Hematopoietic multipotent progenitor cell treated with erythropoietin and hydrocortisone succinate and interleukin-3 and kit ligand, for 4 days (in vitro differentiated cells): ENCODE measurements around the gene PTPRZ1.

Experiments used
- DNase-seq: peaks from one replicate; pipeline ENCODE4 v3.0.0-alpha.2; 2015

PTPRZ1 gene

DNA sequence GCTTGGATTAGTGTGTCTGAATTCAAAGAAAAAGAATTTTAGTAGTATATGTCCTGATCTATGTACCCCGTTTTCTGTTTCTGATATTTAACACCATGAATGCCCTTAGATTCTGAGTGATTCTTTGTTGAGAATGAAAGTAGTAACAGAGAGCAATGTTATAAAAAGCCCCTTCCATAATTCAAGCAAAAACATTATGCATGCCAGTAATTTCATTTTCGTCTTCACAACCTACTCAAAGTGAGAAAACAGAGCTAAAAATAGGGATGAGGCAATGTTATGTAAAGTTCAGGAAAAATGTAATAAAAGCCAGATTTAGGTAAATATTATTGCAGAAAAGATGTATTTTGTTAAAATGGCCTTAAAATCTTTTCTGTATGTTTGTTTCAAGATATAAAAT lies 28.1 kb downstream of the PTPRZ1 start:
- DNase-seq: no peak

DNA sequence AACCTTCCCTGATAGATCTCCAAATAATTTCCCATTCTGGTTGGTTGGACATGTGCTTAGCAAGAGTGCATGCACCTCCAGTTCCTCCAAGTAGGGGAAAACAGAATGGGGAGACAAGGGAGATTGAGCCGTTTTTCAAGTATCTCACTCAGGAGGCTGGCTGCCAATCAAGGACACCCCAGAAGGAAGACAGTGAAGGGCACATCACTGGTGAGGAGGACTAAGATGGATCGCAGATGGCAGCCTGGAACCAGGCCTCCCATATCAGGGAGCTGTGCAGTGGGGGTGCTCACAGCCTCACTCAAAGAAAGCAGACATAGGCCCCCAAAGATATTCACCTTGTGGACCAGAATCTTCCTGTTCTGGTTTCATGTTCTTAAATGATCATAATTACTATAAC lies 31.2 kb downstream of the PTPRZ1 start:
- DNase-seq: no peak

DNA sequence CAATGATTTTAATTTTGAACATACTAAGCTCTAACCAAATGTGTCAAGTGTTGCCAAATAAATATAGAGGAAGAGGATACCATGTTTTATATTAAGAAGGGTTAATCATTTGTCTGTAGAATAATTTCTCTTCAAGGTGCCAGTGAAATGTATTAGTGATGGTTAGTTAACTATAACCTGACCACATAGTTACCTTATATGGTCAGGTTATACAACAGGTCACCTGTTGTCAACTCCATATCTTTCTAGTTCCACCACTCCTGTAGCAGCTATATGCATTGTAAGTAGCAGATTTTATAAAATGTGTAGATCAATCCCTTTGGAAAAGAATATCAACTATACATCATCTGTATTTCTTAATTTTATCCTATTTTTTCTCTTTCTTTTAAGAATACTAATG lies 35.1 kb downstream of the PTPRZ1 start:
- no peak for DNase-seq

DNA sequence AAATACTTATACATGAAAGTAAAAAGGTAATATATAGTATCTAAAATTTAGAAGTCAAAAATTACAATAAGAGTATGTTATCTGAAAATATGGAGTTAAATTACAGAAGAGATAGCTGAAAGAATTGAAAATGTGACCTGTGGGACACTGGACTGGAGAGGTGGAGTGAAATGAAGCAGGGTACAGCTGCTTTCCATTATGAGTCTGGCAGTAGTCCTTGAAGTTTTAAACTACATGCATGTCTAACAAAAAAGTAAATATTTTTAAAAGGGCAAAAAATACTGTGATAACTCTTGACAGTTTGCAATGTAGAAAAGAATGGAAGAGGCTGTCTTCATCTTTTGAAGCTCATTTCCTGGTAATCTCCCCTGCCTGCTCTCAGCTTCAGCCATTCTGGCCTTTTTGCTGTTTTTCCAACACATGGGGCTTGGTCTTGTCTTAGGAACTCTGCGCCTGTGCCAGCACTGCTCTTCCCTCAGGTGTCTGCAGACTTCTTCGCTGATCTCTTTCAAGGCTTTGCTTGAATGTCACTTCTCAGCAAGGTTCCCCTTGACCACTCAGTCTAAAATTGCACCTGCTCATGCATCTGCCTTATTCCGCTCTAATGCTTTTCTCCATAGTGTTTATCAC lies 36.9 kb downstream of the PTPRZ1 start:
- no peak for DNase-seq

DNA sequence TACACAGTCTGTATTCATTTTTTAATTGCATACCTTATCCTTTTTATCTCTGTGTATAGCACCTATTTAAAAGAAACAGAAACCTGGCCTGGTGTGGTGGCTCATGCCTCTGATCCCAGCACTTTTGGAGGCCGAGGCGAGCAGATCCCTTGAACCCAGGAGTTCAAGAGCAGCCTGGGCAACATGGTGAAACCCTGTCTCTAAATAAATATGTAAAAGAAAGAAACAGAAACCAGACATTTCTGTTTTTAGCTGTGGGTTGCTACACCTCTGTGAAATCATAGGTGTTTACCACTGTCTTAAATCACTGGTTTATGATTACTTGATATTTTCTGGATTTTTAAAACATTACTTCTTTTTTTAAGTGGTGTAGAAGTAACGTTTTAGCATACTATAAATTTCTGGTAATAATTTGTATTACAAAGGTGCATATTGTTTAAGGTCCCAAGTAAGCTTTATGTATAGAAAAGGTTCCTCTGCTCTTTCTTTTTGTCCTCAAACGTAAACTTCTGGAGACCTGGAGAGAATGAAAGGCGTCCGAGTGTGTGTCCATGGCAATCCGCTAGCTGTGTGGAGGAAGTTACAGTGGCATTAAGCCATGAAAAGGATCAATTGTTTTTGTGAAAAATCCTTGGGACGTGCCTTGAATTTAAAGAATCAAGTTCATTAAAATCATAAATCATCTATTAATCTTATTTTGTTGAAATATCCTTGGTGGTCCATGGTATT lies 41.1 kb downstream of the PTPRZ1 start:
- no peak for DNase-seq

DNA sequence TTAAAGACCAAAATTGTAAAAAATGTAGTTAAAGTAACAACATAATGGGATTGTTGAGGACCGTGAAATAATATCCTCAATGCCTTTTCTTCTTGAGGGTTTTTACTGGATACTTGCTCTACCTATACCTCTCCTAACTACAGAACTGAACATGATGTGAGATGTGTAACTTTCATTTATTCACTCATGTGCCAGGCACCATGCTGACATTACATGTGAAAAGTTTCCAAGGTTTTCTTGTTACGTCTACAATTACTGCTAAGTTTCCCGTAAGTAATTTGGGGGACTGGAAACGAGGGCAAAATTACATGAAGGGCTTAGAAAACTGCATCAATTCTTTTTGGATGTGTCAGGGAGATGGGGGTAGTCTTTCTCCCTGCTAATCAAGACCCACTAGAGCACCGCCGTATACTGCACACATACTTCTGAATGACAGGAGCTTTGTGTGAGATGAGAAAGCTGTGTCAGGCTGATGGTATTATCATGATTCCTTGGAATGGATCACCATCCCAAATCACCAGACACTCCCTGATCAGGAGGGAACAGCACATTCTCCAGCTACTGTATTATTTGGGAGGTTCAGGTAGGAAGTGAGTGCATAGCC lies 41.8 kb downstream of the PTPRZ1 start:
- DNase-seq: no peak

DNA sequence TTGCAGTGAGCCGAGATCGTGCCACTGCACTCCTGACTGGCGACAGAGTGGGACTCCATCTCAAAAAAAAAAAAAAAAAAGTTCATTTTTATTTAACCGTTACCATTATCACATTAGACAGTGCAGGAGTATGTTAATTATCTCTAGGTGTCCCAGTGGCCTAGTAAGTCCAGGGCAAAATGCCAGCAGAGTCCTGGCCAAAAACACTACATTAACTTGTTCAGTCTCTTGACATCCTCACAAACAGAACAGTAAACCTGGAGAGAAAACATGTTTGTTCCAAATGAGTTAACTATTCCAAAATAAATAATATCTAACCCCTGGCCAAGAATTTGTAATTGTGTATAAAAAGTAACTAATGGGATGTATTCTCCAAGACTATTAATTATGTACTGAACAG lies 43.2 kb downstream of the PTPRZ1 start:
- DNase-seq: no peak

DNA sequence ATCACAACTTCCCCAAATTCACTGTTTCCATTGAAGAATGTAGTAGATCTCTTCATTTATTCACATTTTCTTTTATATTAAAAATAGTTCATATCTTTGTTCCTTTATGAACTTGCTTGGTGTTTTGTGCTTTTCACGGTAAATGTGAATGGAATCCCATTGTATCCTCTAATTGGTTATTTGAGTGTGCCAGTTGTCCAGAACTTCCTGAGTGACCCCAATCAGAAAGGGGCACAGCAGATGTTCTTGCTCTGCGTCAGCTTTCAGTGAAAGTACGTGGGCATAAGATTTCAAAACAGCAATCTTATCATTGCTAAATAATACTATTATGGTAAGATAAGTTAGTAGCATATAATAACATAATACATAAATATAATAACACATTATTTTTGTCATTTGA lies 47.0 kb downstream of the PTPRZ1 start:
- DNase-seq: no peak

DNA sequence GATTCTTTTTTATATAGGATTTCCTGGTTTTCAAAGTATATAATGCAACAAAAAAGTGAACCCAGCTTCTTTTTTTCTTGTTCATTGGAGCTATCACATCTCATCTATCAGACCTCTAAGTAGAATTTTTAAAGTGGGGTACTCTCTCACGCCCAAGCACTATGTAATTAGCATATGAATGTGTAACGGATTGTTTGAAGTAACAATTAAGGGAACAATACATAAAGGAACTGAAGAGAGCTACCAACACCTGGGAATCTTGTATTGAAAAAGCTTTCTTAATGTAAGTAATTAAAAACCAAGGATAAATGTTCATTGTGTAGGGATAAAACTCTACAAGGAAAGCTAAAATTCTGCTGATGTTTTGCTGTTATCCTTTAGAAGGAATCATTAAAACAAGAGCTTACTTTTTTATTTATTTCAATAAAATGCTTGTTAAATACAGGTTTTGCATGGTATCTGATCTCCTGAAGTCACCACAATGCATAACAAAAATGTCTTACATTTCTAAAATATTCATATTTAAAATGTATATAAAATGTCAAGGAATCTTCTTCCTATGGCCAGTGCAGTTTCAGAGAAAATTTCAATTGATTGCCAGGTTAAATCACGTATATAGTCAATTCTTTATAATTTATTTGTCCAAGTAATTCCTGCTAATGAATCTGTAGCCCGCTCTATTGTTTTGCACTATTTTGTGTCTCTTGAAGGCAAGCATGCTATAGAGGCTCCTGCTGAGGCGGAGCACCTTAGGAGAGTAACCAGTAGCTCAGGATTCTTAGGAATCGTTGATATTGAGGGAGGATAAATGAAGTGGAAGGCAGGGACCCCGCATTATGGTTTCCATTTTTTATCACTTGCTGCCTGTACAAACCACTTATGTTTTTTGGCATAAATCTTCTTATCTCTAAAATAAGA lies 51.6 kb downstream of the PTPRZ1 start:
- no peak for DNase-seq

DNA sequence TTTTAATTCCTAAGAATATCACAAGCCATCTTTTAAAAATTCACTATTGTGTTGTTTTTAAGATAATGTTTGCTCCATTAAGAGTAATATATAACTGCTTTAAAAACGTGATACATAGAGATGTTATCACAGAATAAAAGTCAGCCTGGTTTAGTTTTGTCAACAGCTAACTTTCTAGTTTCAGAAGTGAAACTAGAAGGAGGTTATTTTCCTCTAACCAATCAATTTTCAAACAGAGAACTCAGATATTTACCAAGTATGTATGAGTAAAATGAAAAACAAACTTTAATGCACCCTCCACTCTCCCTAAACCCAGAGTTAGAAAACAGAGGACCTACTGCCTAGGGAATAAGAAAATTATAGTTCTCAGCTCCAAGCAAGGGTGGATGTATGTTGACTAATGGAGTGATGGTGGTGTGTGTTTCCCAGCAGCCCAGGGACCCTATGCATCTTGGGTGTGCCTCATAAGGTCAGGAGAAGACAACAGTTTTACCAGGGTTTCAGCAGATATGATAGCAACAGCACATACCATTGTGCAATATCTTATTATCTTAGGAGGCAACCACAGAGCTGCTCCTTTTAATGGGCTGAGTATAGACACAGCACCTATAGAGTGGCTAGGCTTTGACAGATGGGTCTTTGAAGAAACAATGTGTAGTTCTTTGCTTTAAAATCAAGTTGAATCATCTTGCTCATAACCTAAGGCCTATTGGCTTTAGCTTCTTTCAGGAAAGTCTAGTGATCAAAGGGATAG lies 58.4 kb downstream of the PTPRZ1 start:
- DNase-seq: peak; percentile 9

DNA sequence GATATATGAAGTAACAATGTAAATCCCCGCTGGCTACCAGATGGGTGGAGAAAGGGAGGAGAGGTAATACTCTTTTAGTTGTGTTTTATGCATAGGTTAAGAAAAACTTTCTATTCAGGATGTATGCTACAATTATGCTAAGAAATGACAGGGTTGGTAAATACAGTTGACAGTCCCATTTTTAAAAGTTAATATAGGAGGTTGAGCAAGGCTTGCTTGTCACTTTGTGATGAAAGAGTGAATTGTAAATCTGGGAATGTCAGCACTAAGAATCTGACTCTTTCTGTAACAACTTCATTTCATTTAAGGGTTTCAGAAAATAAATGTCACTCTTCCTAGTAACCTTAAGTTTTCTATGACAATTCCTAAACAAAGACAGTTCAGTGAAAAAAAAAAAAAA lies 59.8 kb downstream of the PTPRZ1 start:
- no peak for DNase-seq

DNA sequence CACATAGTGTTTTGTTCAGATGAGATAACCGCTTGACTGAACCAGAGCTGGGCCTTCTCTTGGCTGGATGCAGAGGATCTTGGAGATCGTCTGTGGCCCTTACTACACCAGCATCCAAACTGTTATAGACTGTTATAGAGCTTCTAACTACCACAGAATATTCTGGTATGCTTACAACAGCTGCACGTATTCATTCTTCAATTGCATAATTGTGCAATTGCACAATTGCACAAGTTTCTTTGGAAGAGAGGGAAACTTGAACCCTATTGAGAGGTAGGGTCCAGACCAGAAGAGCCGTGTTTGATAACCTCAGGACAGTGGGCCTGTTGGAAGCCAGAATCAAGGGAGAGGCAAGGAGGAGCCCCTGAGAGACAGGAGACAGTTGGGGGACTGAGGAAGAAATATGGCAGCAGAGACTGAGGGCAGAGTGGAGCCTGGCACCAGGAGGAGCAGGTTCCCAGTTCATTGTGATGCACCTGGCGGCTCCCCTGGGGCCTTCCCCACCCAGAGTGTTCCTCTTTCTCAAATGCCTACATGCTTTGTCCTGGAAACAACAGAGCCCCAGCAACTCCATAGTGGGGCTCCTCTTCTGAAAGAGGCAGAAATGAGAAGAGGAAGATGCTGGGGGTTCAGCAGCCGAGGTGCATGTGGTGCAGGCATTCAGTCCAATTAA lies 64.1 kb downstream of the PTPRZ1 start:
- DNase-seq: no peak

DNA sequence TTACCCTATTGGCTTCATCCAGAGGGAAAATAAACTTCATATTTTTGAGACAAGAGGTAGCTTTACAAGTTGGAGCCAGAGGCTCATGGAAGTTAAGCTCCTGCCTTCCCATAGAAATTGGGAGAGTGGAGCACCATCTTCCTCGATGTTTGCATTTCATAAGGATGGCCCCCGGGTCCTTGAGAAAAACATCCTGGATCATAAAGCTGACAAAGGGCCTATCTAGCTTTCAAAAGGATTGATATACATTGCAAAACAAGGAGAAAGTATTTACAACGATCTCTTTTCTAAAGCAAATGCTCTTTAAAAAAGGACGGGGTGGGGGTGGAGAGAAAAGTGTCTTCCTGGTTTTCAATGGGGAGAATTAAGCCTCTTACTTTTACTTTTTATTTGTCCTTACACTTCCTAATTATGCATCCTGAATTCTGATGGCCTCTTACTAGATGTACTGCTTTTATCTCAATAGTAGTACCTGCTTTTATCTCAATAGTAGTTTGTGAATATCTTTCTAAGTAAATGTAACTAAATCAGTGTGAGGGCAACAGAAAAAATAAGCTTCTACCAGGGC lies 65.6 kb downstream of the PTPRZ1 start:
- DNase-seq: no peak

DNA sequence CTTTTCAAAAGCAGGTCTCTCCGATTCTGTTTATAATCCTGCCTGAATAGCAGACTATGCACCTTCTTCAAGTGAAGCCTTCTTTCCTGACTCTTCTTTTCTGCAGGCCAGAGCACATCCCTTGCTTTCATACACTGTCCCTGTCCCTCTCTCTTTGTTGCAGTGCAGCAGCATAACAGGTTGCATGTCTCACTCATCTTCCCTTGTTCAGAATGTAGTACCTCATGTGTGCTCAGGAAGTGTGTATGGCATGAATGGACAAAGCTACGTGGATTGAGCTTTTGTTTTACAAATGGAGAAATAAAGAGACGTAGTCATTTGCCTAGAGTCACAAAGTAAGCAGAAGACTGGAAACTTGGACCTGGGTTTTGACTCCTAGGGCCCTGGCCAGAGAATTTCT lies 68.0 kb downstream of the PTPRZ1 start:
- no peak for DNase-seq

DNA sequence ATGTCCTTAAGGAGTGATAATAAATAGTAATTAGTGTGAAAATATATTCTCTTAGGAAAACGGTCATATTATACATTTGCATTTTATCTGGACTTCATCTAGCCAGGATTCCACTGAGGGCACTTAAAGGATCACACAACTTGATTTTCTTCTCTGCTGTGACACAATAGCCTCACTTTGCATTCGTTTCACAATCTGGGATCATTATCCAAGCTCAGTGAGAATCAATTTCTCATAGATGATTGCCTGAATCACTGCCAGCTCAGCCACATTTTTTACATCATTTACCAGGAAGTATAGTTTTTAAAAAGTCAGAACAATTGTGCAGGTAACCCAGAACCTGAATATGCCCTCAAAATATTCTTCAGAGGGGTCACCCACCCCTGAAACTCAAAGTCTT lies 68.9 kb downstream of the PTPRZ1 start:
- no peak for DNase-seq

DNA sequence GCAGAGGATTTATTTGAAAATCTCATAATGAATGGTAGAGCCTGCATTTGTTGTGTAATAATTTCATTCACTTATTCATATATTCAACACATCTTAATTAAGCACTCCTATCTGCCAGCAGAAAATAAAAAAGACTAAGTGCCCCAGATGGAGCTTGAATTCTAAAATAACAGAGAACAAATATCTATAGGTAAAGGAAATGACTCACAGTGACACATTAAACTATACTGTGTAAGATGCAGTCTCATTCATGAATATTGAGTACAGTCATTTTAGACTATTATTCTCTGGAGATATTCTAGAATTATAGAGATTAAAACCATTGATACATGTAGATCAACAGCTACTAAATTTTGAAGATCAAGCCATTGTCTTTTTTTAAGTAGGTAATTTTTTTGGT lies 72.1 kb downstream of the PTPRZ1 start:
- DNase-seq: no peak

DNA sequence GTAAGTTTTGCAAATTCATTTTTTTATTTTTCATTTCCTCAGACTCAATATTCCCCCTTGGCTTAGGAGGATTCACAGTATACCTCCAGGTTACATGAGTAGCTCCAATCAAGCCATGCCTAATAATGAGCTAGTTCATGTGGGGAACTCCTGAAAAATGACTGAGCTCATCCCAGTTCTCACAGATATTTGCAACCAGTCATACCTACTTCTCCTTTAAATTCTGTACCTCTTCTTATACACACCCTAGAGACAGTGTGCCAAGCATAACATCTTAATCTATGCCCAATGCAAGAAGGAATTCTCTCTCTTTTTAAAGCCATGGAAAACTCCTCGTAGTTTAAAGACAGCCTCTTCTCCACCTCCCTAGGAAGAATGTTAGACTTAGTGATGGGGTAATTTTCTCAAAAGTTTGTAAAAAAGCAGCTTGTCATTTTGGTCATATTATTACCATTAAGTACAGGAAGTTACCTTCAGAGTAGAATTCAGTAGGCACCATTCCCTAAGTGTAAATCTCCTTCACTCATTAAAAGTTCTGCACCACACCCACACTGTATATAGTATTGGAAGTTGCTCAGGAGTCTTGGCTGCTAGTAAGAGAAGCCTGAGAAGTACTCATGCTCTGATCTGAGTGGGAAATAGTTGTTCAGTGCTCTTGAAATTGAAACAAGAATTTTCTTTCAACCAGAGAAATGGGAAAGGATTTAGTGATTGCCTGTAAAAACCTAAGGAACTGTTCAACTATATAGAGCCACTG lies 72.7 kb downstream of the PTPRZ1 start:
- no peak for DNase-seq

DNA sequence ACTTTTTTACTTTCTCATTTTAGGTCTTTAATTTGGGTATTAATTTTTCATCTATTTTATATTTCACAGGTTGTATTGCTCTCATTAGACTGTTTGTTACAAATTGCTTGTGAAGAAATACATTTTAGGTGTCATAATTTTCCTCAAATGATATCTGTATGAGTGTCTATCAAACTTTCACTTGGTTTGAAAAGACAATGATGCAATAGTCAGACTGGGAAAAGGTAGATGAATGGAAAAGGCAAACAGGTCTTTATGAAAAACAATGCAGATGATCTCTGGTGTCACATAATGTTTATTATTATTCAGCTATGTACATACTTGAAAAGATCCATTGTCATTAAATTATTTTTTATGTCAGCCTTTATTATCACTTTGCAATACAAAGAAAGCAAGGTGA lies 80.2 kb downstream of the PTPRZ1 start:
- DNase-seq: no peak

DNA sequence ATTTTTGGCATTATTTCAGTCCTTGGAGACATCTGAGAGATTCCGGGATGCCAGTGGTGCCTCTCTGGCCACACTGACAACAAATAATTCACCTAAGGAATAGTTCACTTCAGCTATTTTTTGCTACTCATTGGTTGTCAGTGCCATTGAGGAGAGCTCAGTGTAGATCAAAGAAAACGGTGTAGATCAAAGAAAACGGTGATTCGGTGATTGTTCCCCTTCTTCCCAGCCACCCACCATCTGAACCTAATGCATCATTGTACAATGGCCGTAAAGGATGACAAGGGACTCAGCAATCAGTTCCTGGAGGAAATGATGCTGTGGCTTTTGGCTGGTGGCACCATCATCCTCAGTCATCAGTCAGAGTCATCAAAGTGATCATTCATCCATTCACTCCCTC lies 80.6 kb downstream of the PTPRZ1 start:
- DNase-seq: no peak

DNA sequence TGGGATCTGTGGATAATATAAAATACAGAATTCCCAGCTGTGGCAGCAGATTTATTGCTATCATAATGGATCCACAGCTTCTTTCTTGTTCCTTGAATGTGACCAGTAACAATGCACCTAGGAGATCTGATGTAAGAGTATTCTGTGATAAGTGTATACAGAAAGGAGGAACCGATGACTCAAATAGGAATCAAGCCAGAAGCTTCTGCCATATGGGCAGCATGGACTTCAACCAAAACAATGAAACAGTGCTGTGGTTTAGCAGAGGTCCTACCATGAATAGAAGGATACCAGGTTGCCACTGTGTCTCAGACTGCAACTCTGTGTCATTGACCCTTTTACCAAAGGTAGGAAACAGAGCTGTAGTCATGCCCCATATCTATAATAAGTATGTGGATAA lies 81.8 kb downstream of the PTPRZ1 start:
- no peak for DNase-seq

DNA sequence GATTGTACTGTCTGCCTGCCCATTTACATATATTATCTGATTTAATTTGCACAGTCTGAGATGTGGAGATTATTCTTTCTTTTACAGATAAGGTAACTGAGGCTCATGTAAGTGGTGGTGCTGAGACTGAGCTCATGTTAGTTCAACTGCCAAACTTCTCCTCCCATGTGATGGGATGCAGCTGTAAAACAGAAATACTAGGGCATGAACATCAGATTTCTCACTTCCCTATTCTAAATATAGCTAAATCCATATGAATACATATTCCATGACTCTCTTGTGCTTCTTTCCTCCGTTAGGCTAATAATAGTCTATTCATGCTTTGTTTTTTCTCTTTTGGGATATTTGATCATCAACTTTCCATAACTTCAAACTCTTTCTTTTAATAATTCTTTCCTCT lies 84.7 kb downstream of the PTPRZ1 start:
- no peak for DNase-seq
